GM21515 (cell line): Measurements from ENCODE around the gene KCND1.

Experiments used
- ATAC-seq: cut with Tn5 transposase; IDR thresholded peaks from one replicate; pipeline ENCODE4 v1.9.1; 2021; ENCODE audit not compliant: unreplicated experiment

Gene KCND1

GRCh38 chrX:48975041-48975440 lies 3.4 kb upstream of the KCND1 start:
- ATAC-seq = no peak

- ATAC-seq = no peak
Measured at GRCh38 chrX:48974574-48974973, 2.9 kb upstream of the KCND1 start.

GRCh38 chrX:48974033-48974432 lies 2.4 kb upstream of the KCND1 start:
- ATAC-seq = no peak

GRCh38 chrX:48972220-48973164 lies 848 bp upstream of the KCND1 start:
- ATAC-seq = no peak

GRCh38 chrX:48969471-48969870 lies 2.2 kb downstream of the KCND1 start:
- no peak for ATAC-seq

- ATAC-seq = no peak
Measured at GRCh38 chrX:48968377-48968776, 3.3 kb downstream of the KCND1 start.

- no peak for ATAC-seq
Measured at GRCh38 chrX:48966796-48967579, 4.7 kb downstream of the KCND1 start.

GRCh38 chrX:48965959-48966358 lies 5.7 kb downstream of the KCND1 start:
- ATAC-seq = no peak

- no peak for ATAC-seq
Measured at GRCh38 chrX:48961585-48962091, 10.0 kb downstream of the KCND1 start.

- ATAC-seq = no peak
Measured at GRCh38 chrX:48960291-48960690, 11.4 kb downstream of the KCND1 start.

- ATAC-seq = no peak
Measured at GRCh38 chrX:48958635-48959094, 13.0 kb downstream of the KCND1 start.

- ATAC-seq = peak; percentile 81
Measured at GRCh38 chrX:48957827-48958634, 13.6 kb downstream of the KCND1 start.

GRCh38 chrX:48957477-48957826 lies 14.2 kb downstream of the KCND1 start, which contains the start of gene OTUD5:
OTUD5 (minus strand) TSS chrX:48957607; CDS start chrX:48957570, 37 bp downstream.
- peak; percentile 35 for ATAC-seq

GRCh38 chrX:48956728-48957414 lies 14.8 kb downstream of the KCND1 start:
- ATAC-seq = no peak

- ATAC-seq = no peak
Measured at GRCh38 chrX:48948589-48948988, 23.1 kb downstream of the KCND1 start.

GRCh38 chrX:48945517-48946348 lies 25.9 kb downstream of the KCND1 start:
- no peak for ATAC-seq

GRCh38 chrX:48942895-48943294 lies 28.7 kb downstream of the KCND1 start:
- no peak for ATAC-seq

- ATAC-seq = no peak
Measured at GRCh38 chrX:48940404-48940955, 31.2 kb downstream of the KCND1 start.
